Measurements from ENCODE around the gene ABCC6. TPM values are rescaled to one million over a fixed set of nuclear protein-coding genes. Genes with fewer than 3 reads are reported as not detected.
"Not testable (repeated sequence)": the region's sequence is repeated elsewhere in the genome, so short reads cannot be mapped to it uniquely, and the experiment has no call there.

ABCC6 gene
- total RNA-seq, 1 experiment from 2014 or later: 0.62 TPM

- no peak for DNase-seq (ENCODE audit: extremely low read depth, low read depth)
These were observed 31.7 kb downstream of the ABCC6 start for GRCh38 chr16:16191493-16192167.

GRCh38 chr16:16190966-16191365 is 32.3 kb downstream of the ABCC6 start:
- DNase-seq (ENCODE audit: extremely low read depth, low read depth): not testable (repeated sequence)

- no peak for DNase-seq (ENCODE audit: extremely low read depth, low read depth)
These were observed 32.7 kb downstream of the ABCC6 start for GRCh38 chr16:16190546-16190945.

DNA sequence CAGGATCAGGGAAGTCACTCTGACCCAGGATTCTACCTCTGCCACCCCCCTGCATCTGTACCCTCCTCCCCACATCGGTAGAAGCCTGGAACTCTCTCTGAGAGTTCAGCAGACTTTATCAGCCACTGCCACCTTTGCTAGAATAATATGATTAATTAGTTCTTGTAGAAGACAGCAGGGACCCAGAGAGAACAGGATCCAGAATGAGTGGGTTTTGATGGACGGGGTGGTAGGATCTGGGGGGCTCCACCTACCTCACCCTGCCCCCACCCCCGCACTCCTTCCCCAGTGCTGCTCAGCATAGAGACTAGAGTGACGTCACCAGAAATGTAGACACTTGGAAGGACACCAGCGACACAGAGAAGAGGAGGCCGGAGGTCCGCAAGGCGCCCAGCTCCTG is 33.5 kb downstream of the ABCC6 start:
- DNase-seq (ENCODE audit: extremely low read depth, low read depth): no peak

GRCh38 chr16:16188827-16189226 is 34.5 kb downstream of the ABCC6 start:
- no peak for DNase-seq (ENCODE audit: extremely low read depth, low read depth)

DNA sequence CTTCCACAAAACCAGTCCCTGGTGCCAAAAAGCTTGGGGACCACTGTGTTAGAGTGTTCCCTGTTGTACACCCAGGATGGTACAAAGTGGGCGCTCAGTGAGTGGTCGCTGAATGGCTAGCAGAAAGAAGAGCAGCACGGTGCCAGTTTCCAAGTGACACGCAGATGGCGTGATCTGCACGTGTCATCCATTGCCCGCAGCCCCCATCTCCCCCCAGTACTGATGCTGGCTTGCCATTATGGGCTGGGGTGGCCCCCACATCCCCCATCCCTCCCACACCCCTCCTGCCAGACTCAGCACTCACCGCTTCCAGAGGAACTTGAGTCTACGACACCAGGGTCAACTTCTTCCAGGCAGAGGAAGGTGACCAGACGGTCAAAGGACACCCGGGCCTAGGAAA is 36.5 kb downstream of the ABCC6 start:
- no peak for DNase-seq (ENCODE audit: extremely low read depth, low read depth)

DNA sequence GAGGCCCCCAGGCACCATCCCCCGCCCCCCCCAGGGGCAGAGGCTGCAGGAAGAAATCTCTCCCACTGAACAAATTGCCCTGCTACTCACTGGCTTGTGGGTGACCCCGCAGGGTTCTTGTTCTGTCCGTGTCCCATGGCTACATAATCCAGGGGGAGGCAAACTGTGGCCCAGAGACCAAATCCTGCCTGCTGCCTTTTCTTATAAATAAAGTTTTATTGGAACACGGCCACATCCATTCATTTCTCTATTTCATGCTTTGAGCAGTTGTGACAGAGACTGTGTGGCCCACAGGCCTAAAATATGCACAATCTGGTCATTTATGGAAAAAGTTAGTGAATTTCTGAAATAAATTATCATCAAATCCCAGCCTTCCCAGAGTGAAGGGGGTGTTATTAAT is 38.2 kb downstream of the ABCC6 start:
- DNase-seq (ENCODE audit: extremely low read depth, low read depth): no peak

DNA sequence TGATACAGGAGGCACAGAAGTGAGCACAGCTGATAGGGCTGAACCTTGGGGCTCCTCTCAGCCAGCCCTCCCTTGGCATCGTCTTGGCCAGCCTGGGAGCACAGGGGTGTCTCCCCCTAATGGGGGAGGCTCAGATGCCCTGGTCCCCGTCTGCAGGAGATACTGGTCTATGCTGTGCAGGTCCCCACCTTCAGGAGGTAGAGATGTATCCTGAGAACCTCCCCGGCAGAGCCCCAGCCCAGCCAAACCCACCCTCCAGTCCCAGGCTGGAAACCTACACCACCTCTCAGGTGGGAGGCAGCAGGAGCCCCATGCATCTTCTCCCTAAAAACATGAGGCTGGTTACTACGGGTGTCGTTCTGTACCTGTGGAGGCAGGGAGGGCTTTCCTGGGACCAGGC is 38.7 kb downstream of the ABCC6 start:
- DNase-seq (ENCODE audit: extremely low read depth, low read depth): no peak

GRCh38 chr16:16183562-16183961 is 39.7 kb downstream of the ABCC6 start:
- DNase-seq (ENCODE audit: extremely low read depth, low read depth): no peak

DNA sequence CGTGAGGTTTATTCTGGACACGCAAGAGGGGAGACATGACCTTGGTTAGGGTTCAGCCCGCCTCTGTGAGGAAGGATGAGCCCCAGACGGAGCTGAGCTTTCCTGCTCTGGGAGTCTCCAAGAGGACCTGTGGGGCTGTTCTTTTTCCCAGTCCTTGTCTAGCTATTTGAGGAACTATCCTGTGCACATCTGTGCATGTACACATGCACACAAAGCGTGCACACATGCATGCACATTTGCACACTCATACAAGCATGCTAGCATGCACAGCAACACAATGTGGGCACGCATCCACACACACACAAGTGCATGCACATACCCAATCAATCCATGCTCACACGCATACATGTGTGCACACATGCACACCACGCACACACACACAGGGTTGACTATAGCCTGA is 40.4 kb downstream of the ABCC6 start:
- DNase-seq (ENCODE audit: extremely low read depth, low read depth): no peak

GRCh38 chr16:16181748-16182147 is 41.5 kb downstream of the ABCC6 start:
- DNase-seq (ENCODE audit: extremely low read depth, low read depth): not testable (repeated sequence)

- DNase-seq (ENCODE audit: extremely low read depth, low read depth): no peak
These were observed 44.7 kb downstream of the ABCC6 start for GRCh38 chr16:16178455-16179162.

DNA sequence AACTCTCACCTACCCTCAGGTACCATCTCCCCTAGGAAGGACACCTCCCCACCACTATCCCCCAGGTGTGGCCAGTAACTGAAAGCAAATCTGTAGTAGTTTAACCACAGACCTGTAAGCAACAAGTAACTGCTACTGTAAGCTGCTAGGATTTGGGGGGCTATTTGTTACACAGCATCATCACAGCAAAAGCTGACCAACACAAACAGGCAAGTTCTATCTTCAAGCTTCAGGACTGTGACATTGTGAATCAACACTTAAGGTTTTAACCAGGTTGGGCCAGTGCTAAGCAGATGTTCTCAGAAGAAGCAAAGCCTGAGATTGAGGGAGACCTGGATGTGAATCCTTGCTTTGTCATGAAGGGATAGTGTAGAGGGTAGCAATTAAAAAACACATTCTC is 47.0 kb downstream of the ABCC6 start:
- DNase-seq (ENCODE audit: extremely low read depth, low read depth): no peak

GRCh38 chr16:16175296-16175695 is 48.0 kb downstream of the ABCC6 start:
- DNase-seq (ENCODE audit: extremely low read depth, low read depth): no peak

- no peak for DNase-seq (ENCODE audit: extremely low read depth, low read depth)
These were observed 50.3 kb downstream of the ABCC6 start for GRCh38 chr16:16172991-16173390.

DNA sequence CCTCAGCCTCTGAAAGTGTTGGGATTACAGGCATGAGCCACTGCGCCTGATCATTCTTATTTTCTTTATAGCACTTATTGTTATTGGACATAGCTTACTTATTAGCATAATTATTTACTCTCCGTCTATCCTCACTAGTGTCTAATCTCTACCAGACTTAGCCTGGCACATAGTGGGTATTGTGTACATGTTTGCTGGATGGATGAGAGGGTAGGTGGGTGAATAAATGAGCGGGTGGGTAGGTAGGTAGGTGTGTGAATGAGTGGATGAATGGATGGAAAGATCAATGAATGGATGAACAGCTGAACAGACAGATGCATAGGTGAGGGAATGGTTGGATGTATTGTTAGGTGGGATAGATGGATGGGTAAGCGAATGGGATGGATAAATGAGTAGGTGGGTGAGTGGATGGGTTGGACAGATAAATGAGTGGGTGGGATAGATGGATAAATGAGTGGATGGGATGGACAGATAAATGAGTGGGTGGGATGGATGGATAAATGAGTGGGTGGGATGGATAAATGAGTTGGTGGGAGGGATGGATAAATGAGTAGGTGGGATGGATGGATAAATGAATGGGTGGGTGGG is 51.9 kb downstream of the ABCC6 start:
- DNase-seq (ENCODE audit: extremely low read depth, low read depth): no peak

GRCh38 chr16:16169615-16170014 is 53.7 kb downstream of the ABCC6 start:
- no peak for DNase-seq (ENCODE audit: extremely low read depth, low read depth)

- DNase-seq (ENCODE audit: extremely low read depth, low read depth): no peak
These were observed 54.9 kb downstream of the ABCC6 start for GRCh38 chr16:16168431-16168830.

GRCh38 chr16:16167927-16168326 is 55.4 kb downstream of the ABCC6 start:
- DNase-seq (ENCODE audit: extremely low read depth, low read depth): no peak

- DNase-seq (ENCODE audit: extremely low read depth, low read depth): no peak
These were observed 56.3 kb downstream of the ABCC6 start for GRCh38 chr16:16166949-16167348.

- DNase-seq (ENCODE audit: extremely low read depth, low read depth): no peak
These were observed 57.2 kb downstream of the ABCC6 start for GRCh38 chr16:16166085-16166484.

GRCh38 chr16:16164243-16164642 is 59.1 kb downstream of the ABCC6 start:
- no peak for DNase-seq (ENCODE audit: extremely low read depth, low read depth)
